Stimulated activated naive CD4-positive, alpha-beta T cell (primary cell): ENCODE data around the gene CLASRP.
"Not testable (repeated sequence)": the region's sequence is repeated elsewhere in the genome, so short reads cannot be mapped to it uniquely, and the experiment has no call there.

Experiments
- DNase-seq, 6 experiments: peaks; one replicate each; lab custom pipeline; 2025; lab: John Stamatoyannopoulos, UW

Gene CLASRP

GRCh38 chr19:45038931-45039893, at the start of gene CLASRP:
TSS of gene CLASRP (plus strand) at chr19:45039045. CDS start at chr19:45040213, 1,168 bp downstream.
- DNase-seq = peak; percentile 71 to 87 (median 82)

- no peak for DNase-seq
Measured at GRCh38 chr19:44990459-44990858, 48.4 kb upstream of the CLASRP start.

- no peak for DNase-seq
Measured at GRCh38 chr19:44990966-44991365, 47.9 kb upstream of the CLASRP start.

- no peak for DNase-seq
Measured at GRCh38 chr19:44992336-44993163, 46.3 kb upstream of the CLASRP start.

GRCh38 chr19:44993526-44993925, 45.3 kb upstream of the CLASRP start:
- DNase-seq = no peak

GRCh38 chr19:44993926-44994537, 44.8 kb upstream of the CLASRP start:
- DNase-seq = no peak

GRCh38 chr19:44998025-44998424, 40.8 kb upstream of the CLASRP start:
- DNase-seq = no peak

GRCh38 chr19:44999131-44999925, 39.5 kb upstream of the CLASRP start:
- DNase-seq = not testable (repeated sequence)

GRCh38 chr19:45000665-45001064, 38.2 kb upstream of the CLASRP start:
- not testable (repeated sequence) for DNase-seq

GRCh38 chr19:45001087-45001739, 37.6 kb upstream of the CLASRP start, which contains the start of gene RELB:
TSS of gene RELB (plus strand) at chr19:45001464. CDS start at chr19:45001580, 116 bp downstream.
- peak; percentile 86 to 94 (median 93) for DNase-seq

- DNase-seq = no peak
Measured at GRCh38 chr19:45003485-45003884, 35.4 kb upstream of the CLASRP start.

- DNase-seq = no peak
Measured at GRCh38 chr19:45005787-45006186, 33.1 kb upstream of the CLASRP start.

GRCh38 chr19:45008552-45008951, 30.3 kb upstream of the CLASRP start:
- no peak for DNase-seq

GRCh38 chr19:45009625-45010255, 29.1 kb upstream of the CLASRP start:
- no peak for DNase-seq

GRCh38 chr19:45010306-45010705, 28.5 kb upstream of the CLASRP start:
- no peak for DNase-seq

GRCh38 chr19:45011959-45012358, 26.9 kb upstream of the CLASRP start:
- no peak for DNase-seq

- peak; percentile 2 to 64 (median 50) for DNase-seq
Measured at GRCh38 chr19:45016388-45017314, 22.2 kb upstream of the CLASRP start.

- DNase-seq = no peak
Measured at GRCh38 chr19:45019187-45019586, 19.7 kb upstream of the CLASRP start.

GRCh38 chr19:45020071-45020470, 18.8 kb upstream of the CLASRP start:
- DNase-seq = no peak
